PFSK-1 (cell line): ENCODE data around the gene SHC4.

Source experiments
- POLR2AphosphoS5 ChIP-seq: IDR thresholded peaks from 2 replicates; pipeline ENCODE4 v1.6.1; 2012; ENCODE audit warnings: low read depth, mild to moderate bottlenecking, control low read depth, low read length, moderate library complexity
- TAF1 ChIP-seq: IDR thresholded peaks from 2 replicates; pipeline ENCODE4 v1.6.1; 2012; ENCODE audit warnings: low read length, control low read depth, borderline replicate concordance; ENCODE audit not compliant: insufficient read depth

GRCh38 chr15:48905847-48906246 is 57.9 kb downstream of the SHC4 start:
- TF ChIP-seq TAF1 (no peak), POLR2AphosphoS5 (0 out of 2 replicates have a peak, but pooled peaks have one; percentile 14)
